GM23248 (cell line): ENCODE results near the gene TMEM89.

Source experiments
- EZH2 ChIP-seq: fragments of 200-600 bp; sonication (generic); IDR thresholded peaks from 2 replicates; pipeline ENCODE4 v1.6.1; 2018; ENCODE audit warnings: antibody characterized with exemption, mild to moderate bottlenecking; ENCODE audit not compliant: insufficient read depth, poor library complexity, severe bottlenecking
- EZH2phosphoT487 ChIP-seq: fragments of 200-600 bp; sonication (generic); IDR thresholded peaks from 2 replicates; pipeline ENCODE4 v1.6.1; 2018; ENCODE audit warnings: antibody characterized with exemption, moderate library complexity, mild to moderate bottlenecking, low read depth; ENCODE audit not compliant: insufficient read depth

DNA sequence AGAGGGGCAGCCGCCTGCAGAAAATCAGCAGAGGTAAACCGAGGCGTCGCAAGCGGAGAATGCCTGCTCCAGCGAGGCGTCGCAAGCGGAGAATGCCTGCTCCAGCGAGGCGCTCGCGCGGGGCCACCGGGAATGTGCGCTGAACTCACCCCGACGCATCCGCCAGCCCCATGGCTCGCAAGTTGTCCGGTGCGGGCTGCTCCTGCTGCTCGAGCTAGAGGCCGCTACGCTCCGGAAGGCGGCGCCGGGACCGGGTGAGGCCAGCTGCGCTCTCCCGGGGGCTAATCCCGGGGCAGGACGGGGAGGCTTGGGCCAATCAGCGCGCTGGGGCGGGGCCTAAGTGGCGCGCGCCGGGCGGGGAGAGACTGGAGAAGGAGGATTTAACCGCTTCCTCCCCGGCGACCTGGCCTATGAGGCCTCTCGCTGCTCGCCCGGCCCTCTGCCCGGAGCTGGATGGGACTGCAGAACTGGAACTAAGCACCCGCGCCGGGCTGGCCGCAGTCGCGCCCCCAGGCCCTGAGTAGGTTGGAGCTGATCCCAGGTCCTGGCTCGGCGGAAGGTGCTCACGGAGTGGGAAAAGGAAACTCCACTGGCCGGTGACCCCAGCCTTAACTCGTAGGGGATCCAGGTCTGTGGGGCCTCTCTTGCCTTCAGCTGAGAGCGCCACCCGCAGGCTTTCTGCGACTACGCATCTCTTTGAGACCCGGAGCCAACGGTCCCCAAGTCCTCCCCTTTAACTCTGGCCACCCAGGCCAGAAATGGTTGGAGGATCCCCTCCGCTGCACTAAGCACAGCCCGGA is 13.9 kb upstream of the TMEM89 start, which contains the start of gene SLC26A6:
- no peak for TF ChIP-seq EZH2phosphoT487
- TF ChIP-seq EZH2, result no peak
